NCI-H2227 treated with DMSO at 0.1 percent for 48 hours (cell line): ENCODE data around the gene KDM4B.
"Not testable (repeated sequence)": the region's sequence is repeated elsewhere in the genome, so short reads cannot be mapped to it uniquely, and the experiment has no call there.

ENCODE experiments used
- DNase-seq: peaks from one replicate; lab custom pipeline; 2025; lab: John Stamatoyannopoulos, UW

The KDM4B gene

DNA sequence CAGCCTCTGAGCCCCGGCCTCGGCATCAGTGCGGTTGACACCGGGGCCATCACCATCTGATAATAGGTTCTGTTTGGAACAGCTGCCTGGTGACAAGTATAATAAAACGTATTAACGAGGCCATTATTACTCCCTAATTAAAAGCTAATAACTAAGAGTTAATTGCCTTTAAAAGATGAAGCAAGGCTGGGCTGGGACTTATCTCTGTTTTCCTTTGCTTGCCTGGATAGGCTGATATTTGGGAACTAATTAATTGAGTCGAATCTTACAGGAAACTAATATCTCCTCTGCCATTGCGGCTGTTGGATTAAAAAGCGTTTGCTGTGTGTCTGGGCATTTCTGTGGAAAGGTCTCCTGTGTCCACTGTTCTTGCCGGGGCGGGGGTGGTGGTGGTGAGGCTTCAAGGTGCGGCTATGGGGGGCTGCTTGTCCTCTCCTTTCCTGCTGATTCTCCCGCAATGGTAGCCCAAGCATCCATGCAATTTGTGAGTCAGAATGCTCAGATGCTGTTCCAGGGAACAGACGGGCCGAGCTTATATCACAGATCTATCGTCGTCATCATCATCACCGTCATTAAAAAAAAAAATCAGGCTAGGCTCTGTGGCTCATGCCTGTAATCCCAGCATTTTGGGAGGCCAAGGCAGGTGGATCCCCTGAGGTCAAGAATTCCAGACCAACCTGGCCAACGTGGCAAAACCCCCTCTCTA lies 209.0 kb downstream of the KDM4B start:
- no peak for DNase-seq

DNA sequence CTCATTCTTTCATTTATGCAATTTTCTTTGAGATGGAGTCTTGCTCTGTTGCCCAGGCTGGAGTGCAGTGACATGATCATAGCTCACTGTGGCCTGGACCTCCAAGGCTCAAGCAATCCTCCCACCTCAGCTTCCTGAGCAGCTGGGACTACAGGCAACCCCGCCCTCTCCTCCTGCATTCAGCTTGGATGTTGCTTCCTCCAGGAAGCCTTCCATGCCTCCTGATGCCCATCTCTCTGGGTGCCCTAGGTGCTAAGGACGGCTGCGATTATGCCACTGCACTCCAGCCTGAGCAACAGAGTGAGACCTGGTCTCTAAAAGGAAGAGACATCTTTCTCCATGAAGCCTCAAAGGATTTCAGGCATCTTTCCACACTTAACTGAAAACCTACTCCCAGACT lies 209.9 kb downstream of the KDM4B start:
- no peak for DNase-seq

DNA sequence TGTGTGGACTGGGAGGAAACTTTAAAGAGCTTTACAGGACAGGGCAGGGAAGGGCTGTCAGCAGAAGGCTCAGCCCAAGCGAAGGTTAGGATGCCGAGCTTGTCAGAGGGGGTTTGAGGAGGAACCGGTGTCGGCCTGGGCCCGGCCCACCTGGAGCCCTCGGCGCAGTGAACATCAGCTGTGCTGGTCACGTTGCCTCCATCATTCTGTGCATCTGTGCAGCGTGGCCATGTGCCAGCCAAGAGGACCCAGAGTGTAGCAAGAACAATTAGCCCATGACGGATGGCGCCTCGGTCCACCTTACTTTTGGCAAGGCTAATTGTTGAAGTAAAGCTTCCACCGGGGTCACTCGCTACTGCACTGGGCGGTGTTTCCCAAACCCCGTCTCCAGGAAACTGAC lies 210.3 kb downstream of the KDM4B start:
- DNase-seq: no peak

DNA sequence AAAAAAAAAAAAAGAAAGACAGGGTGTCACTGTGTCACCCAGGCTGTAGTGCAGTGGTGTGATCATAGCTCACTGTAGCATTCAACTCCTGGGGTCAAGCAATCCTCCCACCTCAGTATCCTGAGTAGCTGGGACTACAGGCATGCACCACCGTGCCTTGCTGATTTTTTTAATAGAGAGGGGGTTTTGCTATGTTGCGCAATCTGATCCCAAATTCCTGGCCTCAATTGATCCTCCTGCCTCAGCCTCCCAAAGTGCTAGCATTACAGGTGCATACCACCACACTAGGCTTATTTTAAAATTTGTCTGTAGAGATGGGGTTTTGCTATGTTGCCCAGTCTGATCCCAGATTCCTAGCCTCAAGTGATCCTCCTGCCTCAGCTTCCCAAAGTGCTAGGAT lies 212.4 kb downstream of the KDM4B start:
- DNase-seq: no peak

DNA sequence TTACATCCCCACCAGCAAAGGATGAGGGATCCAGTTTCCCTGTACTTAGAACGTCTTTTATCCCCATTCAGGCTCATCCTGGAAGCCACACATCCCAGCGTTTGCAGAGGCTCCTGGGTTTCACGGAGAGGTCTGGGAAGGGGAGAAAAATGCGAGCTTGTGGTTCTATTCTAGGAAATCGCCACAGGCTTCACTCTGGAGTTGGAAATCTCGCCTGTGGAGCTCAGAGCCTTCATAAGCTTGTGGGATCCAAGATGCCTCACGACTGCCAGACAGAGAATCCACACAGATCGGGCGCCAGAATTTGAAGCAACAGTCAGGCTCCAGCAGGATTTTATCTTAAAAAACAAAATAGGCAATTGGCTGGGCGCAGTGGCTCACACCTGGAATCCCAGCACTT lies 213.8 kb downstream of the KDM4B start:
- DNase-seq: no peak

DNA sequence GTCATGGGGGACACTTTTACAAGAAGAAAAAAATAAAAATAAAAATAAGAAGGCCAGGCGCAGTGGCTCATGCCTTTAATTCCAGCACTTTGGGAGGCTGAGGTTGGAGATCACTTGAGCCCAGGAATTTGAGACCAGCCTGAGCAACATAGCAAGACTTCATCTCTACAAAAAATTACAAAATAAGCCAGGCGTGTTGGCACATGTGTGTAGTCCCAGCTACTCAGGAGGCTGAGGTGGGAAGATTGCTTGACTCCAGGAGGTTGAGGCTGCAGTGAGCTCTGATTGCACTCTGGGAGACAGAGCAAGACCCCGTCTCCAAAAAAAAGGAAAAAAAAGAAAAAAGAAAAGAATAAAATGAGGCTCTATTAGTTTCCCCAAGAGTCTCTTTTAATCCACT lies 214.7 kb downstream of the KDM4B start:
- no peak for DNase-seq

DNA sequence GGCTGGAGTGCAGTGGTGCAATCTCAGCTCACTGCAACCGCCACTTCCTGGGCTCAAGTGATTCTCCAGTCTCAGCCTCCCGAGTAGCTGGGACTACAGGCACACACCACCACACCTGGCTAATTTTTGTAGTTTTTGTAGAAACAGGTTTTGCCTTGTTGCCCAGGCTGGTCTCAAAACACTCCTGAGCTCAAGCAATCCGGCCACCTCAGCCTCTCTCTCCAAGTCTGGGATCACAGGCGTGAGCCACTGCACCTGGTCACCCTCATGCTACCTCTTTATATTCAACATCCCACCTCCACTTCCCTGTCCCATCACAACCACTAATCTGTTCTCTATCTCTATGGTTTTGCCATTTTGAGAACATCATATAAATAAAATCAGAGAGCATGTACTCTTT lies 216.0 kb downstream of the KDM4B start:
- DNase-seq: no peak

DNA sequence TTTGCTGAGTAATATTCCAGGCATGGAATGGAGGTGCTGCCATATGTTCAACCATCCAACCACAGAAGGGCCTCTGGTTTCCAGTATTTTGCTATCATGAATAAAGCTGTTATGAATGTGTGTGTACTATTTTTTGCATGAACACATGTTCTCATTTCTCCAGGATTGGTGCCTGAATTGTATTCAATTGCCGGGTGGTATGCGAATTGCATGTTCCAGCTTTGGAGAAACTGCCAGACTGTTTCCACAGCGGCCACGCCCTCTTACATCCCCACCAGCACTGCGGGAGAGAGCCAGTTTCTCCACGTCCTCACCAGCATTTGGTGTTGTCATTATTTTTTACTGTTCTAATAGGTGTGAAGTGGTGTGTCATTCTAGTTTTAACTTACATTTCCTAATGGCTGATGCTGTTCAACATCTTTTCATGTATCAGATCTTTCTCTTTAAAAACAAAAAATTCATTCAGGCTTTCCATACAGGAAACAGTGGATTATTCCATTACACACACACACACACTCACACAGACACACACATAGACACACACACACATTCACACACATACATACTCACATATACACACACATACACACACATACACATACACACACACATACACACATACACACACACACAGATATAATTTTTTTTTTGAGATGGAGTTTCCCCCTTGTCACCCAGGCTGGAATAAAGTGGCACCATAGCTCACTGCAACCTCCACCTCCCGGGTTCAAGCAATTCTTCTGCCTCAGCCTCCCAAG lies 217.6 kb downstream of the KDM4B start:
- DNase-seq: no peak

DNA sequence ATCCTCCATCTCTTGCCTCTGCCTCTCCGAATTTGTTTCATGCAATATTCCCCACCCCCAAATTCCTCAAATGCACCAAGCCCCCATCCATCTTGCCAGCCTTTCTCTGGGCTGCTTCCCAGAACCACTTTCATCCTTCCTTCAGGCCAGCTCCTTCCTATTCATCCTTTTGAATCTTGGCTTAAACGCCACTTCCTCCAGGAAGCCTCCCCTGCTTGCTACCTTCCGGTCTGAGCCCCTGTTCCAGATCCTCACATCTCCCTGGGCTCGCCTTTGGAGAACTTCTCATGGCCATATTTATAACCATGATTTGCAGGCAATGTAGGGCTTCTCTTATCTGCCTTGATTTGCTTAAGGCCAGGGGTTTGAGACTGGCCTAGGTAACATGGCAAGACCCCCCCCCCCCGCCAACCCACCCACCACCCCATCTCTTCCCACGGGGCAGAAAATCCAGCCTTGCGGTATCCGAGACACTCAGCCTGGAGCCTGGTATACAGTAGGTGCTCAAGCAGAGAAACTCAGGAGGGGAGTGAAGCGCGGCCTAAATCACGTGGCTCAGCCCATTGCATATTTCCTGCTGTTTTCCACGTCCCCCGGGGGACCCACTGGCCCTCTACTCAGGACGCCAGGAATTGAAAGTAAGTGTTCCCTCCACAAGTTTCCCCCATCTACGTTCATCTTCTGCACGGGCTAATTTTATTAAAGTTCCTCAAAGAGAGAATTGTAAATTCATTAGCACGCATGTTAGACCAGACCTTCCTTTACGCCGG lies 219.8 kb downstream of the KDM4B start:
- DNase-seq: no peak

DNA sequence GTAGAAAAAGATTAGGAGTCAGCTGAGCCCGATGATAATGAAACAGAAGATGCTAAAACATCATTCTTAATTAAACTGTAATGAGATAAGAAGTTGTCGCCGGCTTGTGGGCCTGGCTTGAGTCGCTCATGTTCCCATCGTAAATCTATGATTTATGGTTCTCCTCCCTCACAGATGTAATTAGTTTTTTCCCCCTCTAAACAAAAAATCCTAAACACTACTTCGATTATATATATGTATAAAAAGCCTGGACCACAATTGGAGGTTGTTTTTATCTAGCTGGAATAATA lies 220.3 kb downstream of the KDM4B start:
- DNase-seq: no peak

DNA sequence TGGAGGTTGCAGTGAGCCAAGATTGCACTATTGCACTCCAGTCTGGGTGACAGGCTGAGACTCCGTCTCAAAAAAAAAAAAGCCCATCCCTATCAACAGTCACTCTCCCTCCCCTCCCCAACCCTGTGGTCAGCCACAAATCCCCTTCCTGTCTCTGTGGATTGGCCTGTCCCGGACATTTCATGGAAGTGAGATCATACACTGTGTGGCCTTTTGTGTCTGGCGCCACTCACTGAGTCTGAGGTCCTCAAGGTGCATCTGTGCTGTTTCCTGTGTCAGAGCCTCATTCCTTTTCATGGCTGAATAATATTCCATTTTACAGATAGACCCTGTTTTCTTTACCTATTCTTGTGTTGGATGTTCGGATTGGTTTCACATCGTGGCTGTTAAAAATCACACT lies 222.2 kb downstream of the KDM4B start:
- DNase-seq: no peak

DNA sequence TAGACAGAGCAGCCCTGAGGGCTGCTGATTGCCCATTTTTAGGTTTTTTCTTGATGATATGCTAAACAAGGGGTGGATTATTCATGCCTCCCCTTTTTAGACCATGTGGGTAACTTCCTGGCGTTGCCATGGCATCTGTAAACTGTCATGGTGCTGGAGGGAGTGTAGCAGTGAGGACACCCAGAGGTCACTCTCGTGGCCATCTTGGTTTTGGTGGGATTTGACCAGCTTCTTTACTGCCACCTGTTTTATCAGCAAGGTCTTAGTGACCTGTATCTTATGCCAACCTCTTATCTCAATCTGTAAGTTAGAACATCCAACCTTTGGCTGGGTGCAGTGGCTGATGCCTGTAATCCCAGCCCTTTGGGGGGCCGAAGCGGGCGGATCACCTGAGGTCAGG lies 223.7 kb downstream of the KDM4B start:
- DNase-seq: no peak

DNA sequence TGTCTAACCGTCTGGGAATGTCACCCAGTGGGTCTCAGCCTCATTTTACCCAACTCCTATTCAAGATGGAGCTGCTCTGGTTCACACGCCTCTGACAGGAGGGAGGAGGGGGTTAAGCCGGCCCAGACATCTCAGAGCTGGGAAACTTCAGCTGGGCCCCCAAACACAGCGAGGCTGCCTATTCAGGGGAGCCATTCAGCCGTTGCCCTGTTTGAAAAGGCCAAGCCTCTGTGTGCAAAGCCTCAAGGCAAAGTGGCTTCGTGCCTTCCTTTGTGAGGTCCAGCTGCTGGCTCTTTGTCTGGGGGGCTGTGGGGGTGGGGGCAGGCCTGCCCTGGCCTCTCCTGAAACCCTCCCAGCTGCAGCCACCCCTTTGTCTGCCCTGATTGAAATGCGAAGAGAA lies 224.3 kb downstream of the KDM4B start:
- no peak for DNase-seq

DNA sequence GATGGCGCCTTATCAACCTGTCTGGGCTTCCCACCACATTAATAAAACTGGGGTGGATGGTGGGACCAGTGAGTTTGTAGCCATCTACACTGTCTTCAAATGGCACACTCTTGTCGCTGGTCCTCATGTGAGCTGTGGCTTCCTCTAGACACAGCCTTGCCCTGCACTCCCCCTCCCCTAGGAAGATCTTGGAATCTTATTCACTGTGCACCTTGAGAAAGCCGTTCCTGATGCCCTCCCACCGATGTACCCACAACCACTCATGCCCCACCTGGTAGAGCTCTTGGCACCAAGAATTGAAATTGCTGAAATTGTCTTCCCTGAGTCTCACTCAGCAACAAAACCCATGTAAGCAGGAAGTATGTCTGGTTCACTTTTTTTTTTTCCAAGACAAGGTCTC lies 225.7 kb downstream of the KDM4B start:
- no peak for DNase-seq

DNA sequence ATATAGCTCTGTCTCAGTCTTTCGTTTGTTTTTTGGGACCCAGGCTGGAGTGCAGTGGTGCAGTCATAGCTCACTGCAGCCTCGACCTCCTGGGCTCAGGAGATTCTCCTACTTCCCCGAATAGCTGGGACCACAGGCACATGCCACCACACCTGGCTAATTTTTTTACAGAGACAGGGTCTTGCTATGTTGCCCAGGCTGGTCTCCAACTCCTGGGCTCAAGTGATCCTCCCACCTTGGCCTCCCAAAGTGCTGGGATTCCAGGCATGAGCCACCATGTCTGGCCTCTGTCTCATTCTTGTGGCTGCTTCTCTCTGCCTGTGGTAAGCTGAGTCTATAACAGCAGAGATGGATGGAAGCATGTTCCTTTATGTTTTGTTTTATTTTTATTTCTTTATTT lies 226.7 kb downstream of the KDM4B start:
- DNase-seq: not testable (repeated sequence)

DNA sequence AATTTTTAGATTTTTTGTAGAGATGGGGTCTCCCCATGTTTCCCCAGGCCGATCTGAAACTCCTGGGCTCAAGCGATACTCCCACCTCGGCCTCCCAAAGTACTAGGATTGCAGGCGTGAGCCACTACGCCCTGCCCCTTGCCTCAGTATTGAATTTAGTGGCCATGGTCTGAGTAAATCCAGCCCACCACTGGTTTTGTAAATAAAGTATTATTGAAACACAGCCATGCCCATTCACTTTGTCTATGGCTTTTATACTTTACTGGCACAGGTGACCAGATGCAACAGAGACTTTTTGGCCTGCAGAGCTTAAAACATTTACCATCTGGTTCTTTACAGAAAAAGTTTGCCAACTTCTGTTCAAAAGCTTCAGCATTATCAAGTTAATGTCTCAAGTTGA lies 227.9 kb downstream of the KDM4B start:
- no peak for DNase-seq

DNA sequence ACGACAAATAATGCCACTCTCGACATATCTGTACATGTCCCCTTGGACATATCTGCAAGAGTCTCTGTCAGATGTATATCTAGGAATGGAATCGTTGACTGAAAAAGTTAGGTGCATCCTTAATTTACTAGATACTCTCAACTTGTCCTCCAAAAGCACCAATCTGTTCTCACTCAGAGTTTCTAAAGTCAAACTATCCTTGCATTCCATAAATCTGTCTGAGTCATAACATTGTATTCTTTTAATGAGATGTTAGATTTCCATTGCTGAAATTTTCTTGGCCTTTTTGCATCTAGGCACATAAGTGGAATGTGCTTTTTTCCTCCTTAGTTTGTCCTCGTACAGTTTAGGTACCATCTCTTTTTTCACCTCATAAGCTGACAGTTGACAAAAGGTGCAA lies 231.9 kb downstream of the KDM4B start:
- DNase-seq: no peak

DNA sequence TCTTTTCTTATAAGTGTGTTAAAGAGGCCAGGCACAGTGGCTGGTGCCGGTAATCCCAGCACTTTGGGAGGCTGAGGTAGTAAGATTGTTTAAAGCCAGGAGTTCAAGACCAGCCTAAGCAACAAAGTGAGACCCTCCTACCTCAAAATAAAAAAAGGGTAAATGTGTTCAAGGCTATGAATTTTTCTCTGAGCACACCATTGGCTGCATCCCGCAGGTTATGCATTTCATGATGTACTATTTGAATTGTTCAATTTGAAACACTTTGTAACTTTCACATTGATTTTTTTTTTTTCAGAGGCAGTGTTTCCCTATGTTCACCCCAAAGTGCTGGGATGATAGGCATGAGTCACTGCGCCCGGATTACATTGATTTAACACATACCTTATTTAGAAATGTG lies 233.6 kb downstream of the KDM4B start:
- no peak for DNase-seq
